Smooth muscle cell (in vitro differentiated cells): ENCODE results near the gene SPTB. TPM values are rescaled to one million over a fixed set of nuclear protein-coding genes. Genes with fewer than 3 reads are reported as not detected.

ENCODE experiments used
- DNase-seq: peaks from one replicate; lab custom pipeline; 2025; ENCODE audit not compliant: unreplicated experiment; lab: John Stamatoyannopoulos, UW
- H2AFZ ChIP-seq: fragments of 200-600 bp; sonication (generic); 2 replicates; pipeline ENCODE4 v1.6.0; 2016; ENCODE audit warnings: antibody characterized with exemption, low read depth, mild to moderate bottlenecking
- H3F3A ChIP-seq: fragments of 200-600 bp; sonication (generic); 2 replicates; pipeline ENCODE4 v1.6.0; 2017; ENCODE audit warnings: antibody characterized with exemption, low read depth
- H3K27ac ChIP-seq: fragments of 200-600 bp; sonication (generic); 2 replicates; pipeline ENCODE4 v1.5.1; 2016; ENCODE audit warnings: low read depth, mild to moderate bottlenecking
- H3K27me3 ChIP-seq: fragments of 200-600 bp; sonication (generic); 2 replicates; pipeline ENCODE4 v1.6.1; 2016; ENCODE audit warnings: low read depth, mild to moderate bottlenecking
- H3K36me3 ChIP-seq: fragments of 200-600 bp; sonication (generic); 2 replicates; pipeline ENCODE4 v1.5.1; 2016; ENCODE audit warnings: low read depth
- H3K4me1 ChIP-seq: fragments of 200-600 bp; sonication (generic); 2 replicates; pipeline ENCODE4 v1.5.1; 2016; ENCODE audit warnings: low read depth
- H3K4me2 ChIP-seq: fragments of 200-600 bp; sonication (generic); 2 replicates; pipeline ENCODE4 v1.6.0; 2016; ENCODE audit warnings: mild to moderate bottlenecking
- H3K4me3 ChIP-seq: fragments of 200-600 bp; sonication (generic); 2 replicates; pipeline ENCODE4 v1.5.1; 2016; ENCODE audit warnings: mild to moderate bottlenecking
- H3K79me2 ChIP-seq: fragments of 200-600 bp; sonication (generic); 2 replicates; pipeline ENCODE4 v1.6.0; 2016; ENCODE audit warnings: low read depth, mild to moderate bottlenecking
- H3K9ac ChIP-seq: fragments of 200-600 bp; sonication (generic); 2 replicates; pipeline ENCODE4 v1.6.0; 2016; ENCODE audit warnings: low read depth
- H3K9me3 ChIP-seq: fragments of 200-600 bp; sonication (generic); replicated peaks from 2 replicates; pipeline ENCODE4 v1.5.1; 2016; ENCODE audit warnings: low read depth
- H4K20me1 ChIP-seq: fragments of 200-600 bp; sonication (generic); 2 replicates; pipeline ENCODE4 v1.6.0; 2016; ENCODE audit warnings: low read depth
- CTCF ChIP-seq: fragments of 200-600 bp; sonication (generic); IDR thresholded peaks from 2 replicates; pipeline ENCODE4 v1.5.1; 2017; ENCODE audit warnings: borderline replicate concordance, mild to moderate bottlenecking, antibody characterized with exemption; ENCODE audit not compliant: insufficient read depth, poor library complexity, severe bottlenecking
- WGBS: methylation state at CpG from one replicate; pipeline ENCODE4 v1.1.7; 2016; ENCODE audit warnings: low lambda C conversion rate; 5-methylcytosine and 5-hydroxymethylcytosine counted together
- polyA plus RNA-seq: library from polyadenylated mRNA; unstranded; fragments of >200 nt; fragmentation: Nextera tagmentation; extraction: Ambion mirVana; gene quantifications from 2 replicates; pipeline ENCODE4 v1.2.1, GENCODE V29; 2016
- total RNA-seq: library from RNA; depleted of rRNA; stranded (reverse); fragments of >200 nt; gene quantifications from 2 replicates; pipeline ENCODE4 v1.2.3, GENCODE V29; 2014

SPTB gene
- total and polyA plus RNA-seq, 2 experiments from 2014 or later = 0.25 to 3.3 TPM

- H3K36me3 ChIP-seq = no peaks in the 10 kb centered on the region
- peaks cover 22% of the 10 kb centered on the region for H3K4me1 ChIP-seq
- no peak overlapping the region for H2AFZ ChIP-seq
- no peaks in the 10 kb centered on the region for H3K27me3 ChIP-seq
- no peaks in the 10 kb centered on the region for H3K79me2 ChIP-seq
- no peak for TF ChIP-seq CTCF
- no peak for DNase-seq
- no peak overlapping the region for H3K9ac ChIP-seq
- H3K27ac ChIP-seq = no peak overlapping the region
- no peaks in the 10 kb centered on the region for H4K20me1 ChIP-seq
- WGBS = 94% methylated on average over 6 of the region's 6 CpGs
- no peaks in the 10 kb centered on the region for H3F3A ChIP-seq
- no peaks in the 10 kb centered on the region for H3K9me3 ChIP-seq
- H3K4me3 ChIP-seq = no peak overlapping the region
- H3K4me2 ChIP-seq = no peak overlapping the region
Measured at GRCh38 chr14:64787619-64788018, 92.1 kb downstream of the SPTB start.

GRCh38 chr14:64786296-64787149 is 93.2 kb downstream of the SPTB start:
- H3F3A ChIP-seq = no peaks in the 10 kb centered on the region
- no peaks in the 10 kb centered on the region for H3K9me3 ChIP-seq
- no peak for TF ChIP-seq CTCF
- no peaks in the 10 kb centered on the region for H3K27me3 ChIP-seq
- peaks cover 21% of the 10 kb centered on the region for H3K4me1 ChIP-seq
- H2AFZ ChIP-seq = no peak overlapping the region
- H3K4me2 ChIP-seq = no peak overlapping the region
- no peak overlapping the region for H3K9ac ChIP-seq
- no peak overlapping the region for H3K27ac ChIP-seq
- no peaks in the 10 kb centered on the region for H3K36me3 ChIP-seq
- no peak for DNase-seq
- H3K79me2 ChIP-seq = no peaks in the 10 kb centered on the region
- H4K20me1 ChIP-seq = no peaks in the 10 kb centered on the region
- WGBS = 96% methylated on average over 24 of the region's 24 CpGs
- H3K4me3 ChIP-seq = no peak overlapping the region

GRCh38 chr14:64784006-64784405 is 95.7 kb downstream of the SPTB start:
- Histone ChIP-seq H3K9ac (no peak overlapping the region), H2AFZ (no peak overlapping the region), H3K27me3 (no peaks in the 10 kb centered on the region), H3K4me2 (no peak overlapping the region), H3K79me2 (no peaks in the 10 kb centered on the region), H3K36me3 (no peaks in the 10 kb centered on the region), H3F3A (no peaks in the 10 kb centered on the region), H4K20me1 (no peaks in the 10 kb centered on the region), H3K4me1 (no peaks in the 10 kb centered on the region), H3K9me3 (no peaks in the 10 kb centered on the region), H3K4me3 (no peak overlapping the region), H3K27ac (no peak overlapping the region)
- DNase-seq = no peak
- no peak for TF ChIP-seq CTCF
- 94% methylated on average over 9 of the region's 9 CpGs for WGBS

- Histone ChIP-seq H4K20me1 (no peaks in the 10 kb centered on the region), H3F3A (no peaks in the 10 kb centered on the region), H3K4me3 (no peak overlapping the region), H3K9ac (no peak overlapping the region), H2AFZ (no peak overlapping the region), H3K27ac (no peak overlapping the region), H3K9me3 (no peaks in the 10 kb centered on the region), H3K79me2 (no peaks in the 10 kb centered on the region), H3K4me2 (no peak overlapping the region), H3K4me1 (no peaks in the 10 kb centered on the region), H3K36me3 (no peaks in the 10 kb centered on the region), H3K27me3 (no peaks in the 10 kb centered on the region)
- no peak for TF ChIP-seq CTCF
- WGBS = 95% methylated on average over 11 of the region's 11 CpGs
- no peak for DNase-seq
Measured at GRCh38 chr14:64782196-64782595, 97.5 kb downstream of the SPTB start.
